Panc1 (cell line): ENCODE measurements around the gene IMPG2. TPM values are rescaled to one million over a fixed set of nuclear protein-coding genes. Genes with fewer than 3 reads are reported as not detected.

Experiments used
- ATAC-seq: fragments of 200-7000 bp; cut with Tn5 transposase; 2 replicates; pipeline ENCODE4 v1.9.1; 2020; ENCODE audit warnings: mild to moderate bottlenecking, moderate library complexity
- BruUV-seq: library from RNA; stranded (reverse); fragments of 400-500 nt; replicated peaks from 2 replicates; lab custom pipeline; 2021; lab: Mats Ljungman, UMichigan
- CTCF ChIA-PET: fragments of 300-600 bp; sonication (Branson Sonifier 250); formaldehyde crosslinking; loops from one replicate; lab custom pipeline; 2022; ENCODE audit warnings: antibody characterized with exemption; lab: Charles Lee
- POLR2A ChIA-PET: fragments of 300-600 bp; sonication (Branson Sonifier 250); formaldehyde crosslinking; loops from one replicate; lab custom pipeline; 2022; ENCODE audit warnings: antibody characterized with exemption; lab: Charles Lee
- DNase-seq: peaks from one replicate; pipeline ENCODE4 v3.0.0-alpha.2; 2010; ENCODE audit warnings: low read depth, low spot score
- H3K27ac ChIP-seq: 2 replicates; pipeline ENCODE4 v1.5.1; 2011; ENCODE audit warnings: mild to moderate bottlenecking, low read length, inconsistent platforms
- H3K27me3 ChIP-seq: fragments of 200-500 bp; sonication (Bioruptor generic); 2 replicates; pipeline ENCODE4 v1.6.0; 2014; ENCODE audit warnings: low read length, inconsistent platforms; ENCODE audit not compliant: control insufficient read depth, insufficient read depth
- H3K36me3 ChIP-seq: fragments of 200-500 bp; sonication (Bioruptor generic); 2 replicates; pipeline ENCODE4 v1.5.1; 2014; ENCODE audit warnings: inconsistent platforms, mild to moderate bottlenecking, low read length, moderate library complexity; ENCODE audit not compliant: control insufficient read depth, insufficient read depth
- H3K4me1 ChIP-seq: 2 replicates; pipeline ENCODE4 v1.5.1; 2011; ENCODE audit warnings: inconsistent platforms, mild to moderate bottlenecking, low read length, moderate library complexity; ENCODE audit not compliant: control insufficient read depth, insufficient read depth
- H3K4me3 ChIP-seq, 2 experiments: 2 replicates each; pipeline ENCODE4 v1.5.1; 2011 to 2012; ENCODE audit warnings: low read depth in 2 of 2, low read length in 2 of 2, mild to moderate bottlenecking in 2 of 2, inconsistent platforms in 1 of 2, moderate library complexity in 1 of 2
- H3K9me3 ChIP-seq: fragments of 200-500 bp; sonication (Bioruptor generic); 2 replicates; pipeline ENCODE4 v1.5.1; 2014; ENCODE audit warnings: low read depth, mild to moderate bottlenecking, inconsistent platforms, low read length, moderate library complexity; ENCODE audit not compliant: control insufficient read depth, insufficient read depth
- CTCF ChIP-seq: fragments of 450-650 bp; IDR thresholded peaks from 2 replicates; pipeline ENCODE4 v1.5.1; 2017; ENCODE audit warnings: mild to moderate bottlenecking
- POLR2AphosphoS5 ChIP-seq: IDR thresholded peaks from 2 replicates; pipeline ENCODE4 v1.6.1; 2012; ENCODE audit warnings: mild to moderate bottlenecking, low read depth, low read length, moderate library complexity
- SIN3A ChIP-seq: IDR thresholded peaks from 2 replicates; pipeline ENCODE4 v1.6.1; 2012; ENCODE audit warnings: low read depth, mild to moderate bottlenecking, low read length, moderate library complexity, borderline replicate concordance; ENCODE audit not compliant: insufficient read depth
- TCF7L2 ChIP-seq: IDR thresholded peaks from 2 replicates; pipeline ENCODE4 v1.6.1; 2011; ENCODE audit warnings: mild to moderate bottlenecking, low read depth, low read length, inconsistent platforms
- in situ Hi-C: cut with HindIII; loops from 2 replicates; pipeline ENCODE4 v1.10.0; 2016; ENCODE audit warnings: low sequenced_read_pairs, low pct_unique_long_range_greater_than_20kb
- intact Hi-C: fragments of 100-400 bp; cut with micrococcal nuclease; formaldehyde crosslinking; loops from one replicate; pipeline ENCODE4 v1.10.0; 2022; ENCODE audit not compliant: unreplicated experiment
- total RNA-seq: library from RNA; stranded (reverse); gene quantifications from one replicate; pipeline ENCODE4 v1.2.1, GENCODE V29; 2021; ENCODE audit not compliant: unreplicated experiment
- TF ChIP-seq, protein P1 (sequence below), 2 experiments: IDR thresholded peaks; 2 replicates each; pipeline ENCODE4 v1.6.1; 2011 to 2012; ENCODE audit warnings: low read depth in 2 of 2, control low read depth in 1 of 2, low read length in 1 of 2, mild to moderate bottlenecking in 1 of 2, moderate library complexity in 1 of 2; ENCODE audit not compliant: insufficient read depth in 1 of 2

IMPG2 gene
- total RNA-seq, 1 experiment from 2014 or later, result 0.10 TPM

DNA sequence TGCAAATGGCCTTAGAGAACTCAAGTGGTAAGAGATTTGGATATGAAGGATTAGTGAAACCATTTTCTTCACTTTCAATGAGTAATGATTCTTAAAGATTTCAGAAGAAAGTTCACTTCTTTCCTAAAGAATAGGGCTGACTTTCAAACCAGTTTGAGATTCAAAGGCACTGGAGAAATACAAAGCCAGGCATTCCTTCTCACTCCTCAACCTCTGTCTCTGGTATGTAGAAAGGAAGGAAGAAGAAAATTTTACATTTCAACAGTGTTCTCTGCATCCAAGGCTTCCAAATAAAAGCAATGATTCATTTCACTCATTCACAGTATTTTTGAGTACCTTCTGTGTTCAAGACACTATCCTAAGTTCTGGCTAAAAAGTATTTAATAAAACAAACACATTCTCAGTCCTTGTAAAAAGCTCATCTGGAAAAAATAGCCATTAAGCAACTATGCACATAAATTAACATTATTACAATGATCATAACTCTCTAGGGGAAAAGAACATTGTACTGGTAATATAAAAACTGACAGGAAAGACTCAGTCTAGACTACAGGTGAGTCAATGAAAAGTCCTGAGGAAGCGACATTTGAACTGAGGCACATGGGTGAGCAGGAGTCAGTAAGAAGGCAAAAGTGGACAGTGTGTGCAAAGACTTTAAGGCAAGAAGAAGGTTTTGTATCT lies 79.5 kb downstream of the IMPG2 start:
- in situ Hi-C loops, result no loop called here
- ChIA-PET CTCF (no interaction called here), POLR2A (no interaction called here)

DNA sequence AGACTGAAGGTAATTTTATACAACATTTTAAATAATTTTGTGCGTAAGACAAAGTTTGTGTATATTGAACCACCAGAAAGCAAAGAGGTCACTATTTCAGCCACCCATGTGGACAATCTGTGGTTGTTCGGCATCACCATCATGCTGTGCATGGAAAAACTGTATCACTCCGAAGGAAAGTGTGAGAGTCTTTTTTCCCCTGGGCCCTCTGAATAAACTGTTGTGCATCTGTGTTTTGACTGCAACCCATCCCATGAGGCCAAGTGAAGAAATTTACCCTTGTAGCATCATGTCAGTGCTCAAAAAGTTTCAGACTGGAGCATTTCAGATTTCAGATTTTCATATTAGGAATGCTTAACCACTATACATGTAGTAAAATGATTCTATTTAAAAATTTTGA lies 85.3 kb downstream of the IMPG2 start:
- H3K36me3 ChIP-seq, result no peaks in the 10 kb centered on the region
- no peaks in the 10 kb centered on the region for H3K27me3 ChIP-seq
- no peak for DNase-seq
- no peak overlapping the region for H3K4me3 ChIP-seq
- H3K4me1 ChIP-seq, result no peaks in the 10 kb centered on the region
- H3K27ac ChIP-seq, result no peak overlapping the region
- ATAC-seq, result no peak
- in situ Hi-C loops (no loop called here), intact Hi-C loops (no loop called here)
- CTCF ChIA-PET, result no interaction called here
- no TSS peak for BruUV-seq
- POLR2A ChIA-PET, result no interaction called here
- TF ChIP-seq TCF7L2, result no peak
- TF ChIP-seq CTCF, result no peak
- no peak for TF ChIP-seq SIN3A
- no peaks in the 10 kb centered on the region for H3K9me3 ChIP-seq

More for the DNA sequence above, 79.5 kb downstream of the IMPG2 start:
- H3K4me1 ChIP-seq, result no peaks in the 10 kb centered on the region
- DNase-seq, result no peak
- TF ChIP-seq TCF7L2, result no peak
- no peak for TF ChIP-seq CTCF
- no peak for TF ChIP-seq POLR2AphosphoS5
- TF ChIP-seq, protein P1, sequence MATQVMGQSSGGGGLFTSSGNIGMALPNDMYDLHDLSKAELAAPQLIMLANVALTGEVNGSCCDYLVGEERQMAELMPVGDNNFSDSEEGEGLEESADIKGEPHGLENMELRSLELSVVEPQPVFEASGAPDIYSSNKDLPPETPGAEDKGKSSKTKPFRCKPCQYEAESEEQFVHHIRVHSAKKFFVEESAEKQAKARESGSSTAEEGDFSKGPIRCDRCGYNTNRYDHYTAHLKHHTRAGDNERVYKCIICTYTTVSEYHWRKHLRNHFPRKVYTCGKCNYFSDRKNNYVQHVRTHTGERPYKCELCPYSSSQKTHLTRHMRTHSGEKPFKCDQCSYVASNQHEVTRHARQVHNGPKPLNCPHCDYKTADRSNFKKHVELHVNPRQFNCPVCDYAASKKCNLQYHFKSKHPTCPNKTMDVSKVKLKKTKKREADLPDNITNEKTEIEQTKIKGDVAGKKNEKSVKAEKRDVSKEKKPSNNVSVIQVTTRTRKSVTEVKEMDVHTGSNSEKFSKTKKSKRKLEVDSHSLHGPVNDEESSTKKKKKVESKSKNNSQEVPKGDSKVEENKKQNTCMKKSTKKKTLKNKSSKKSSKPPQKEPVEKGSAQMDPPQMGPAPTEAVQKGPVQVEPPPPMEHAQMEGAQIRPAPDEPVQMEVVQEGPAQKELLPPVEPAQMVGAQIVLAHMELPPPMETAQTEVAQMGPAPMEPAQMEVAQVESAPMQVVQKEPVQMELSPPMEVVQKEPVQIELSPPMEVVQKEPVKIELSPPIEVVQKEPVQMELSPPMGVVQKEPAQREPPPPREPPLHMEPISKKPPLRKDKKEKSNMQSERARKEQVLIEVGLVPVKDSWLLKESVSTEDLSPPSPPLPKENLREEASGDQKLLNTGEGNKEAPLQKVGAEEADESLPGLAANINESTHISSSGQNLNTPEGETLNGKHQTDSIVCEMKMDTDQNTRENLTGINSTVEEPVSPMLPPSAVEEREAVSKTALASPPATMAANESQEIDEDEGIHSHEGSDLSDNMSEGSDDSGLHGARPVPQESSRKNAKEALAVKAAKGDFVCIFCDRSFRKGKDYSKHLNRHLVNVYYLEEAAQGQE (IDR thresholded peaks at IDR 0.05; ENCODE audit: insufficient read depth in 1 of 2, low read depth in 2 of 2, low read length in 1 of 2), result no peak
- TF ChIP-seq SIN3A, result no peak
- H3K4me3 ChIP-seq, result no peak overlapping the region
- H3K27me3 ChIP-seq, result no peaks in the 10 kb centered on the region
- intact Hi-C loops, result no loop called here
- ATAC-seq, result no peak
- H3K36me3 ChIP-seq, result no peaks in the 10 kb centered on the region
- H3K27ac ChIP-seq, result no peak overlapping the region
- no TSS peak for BruUV-seq
- no peaks in the 10 kb centered on the region for H3K9me3 ChIP-seq
